A673 (cell line): Measurements from ENCODE around the gene CDKN2B. TPM values are rescaled to one million over a fixed set of nuclear protein-coding genes. Genes with fewer than 3 reads are reported as not detected.

ENCODE experiments used
- BruUV-seq: library from RNA; stranded (reverse); fragments of 400-500 nt; replicated peaks from 2 replicates; lab custom pipeline; 2021; lab: Mats Ljungman, UMichigan
- CTCF ChIA-PET: fragments of 300-600 bp; sonication (Branson Sonifier 250); formaldehyde crosslinking; loops from one replicate; lab custom pipeline; 2022; ENCODE audit warnings: antibody characterized with exemption; lab: Charles Lee
- POLR2A ChIA-PET: fragments of 300-600 bp; sonication (Branson Sonifier 250); formaldehyde crosslinking; loops from one replicate; lab custom pipeline; 2022; ENCODE audit warnings: antibody characterized with exemption; ENCODE audit not compliant: low non-redundant PET; lab: Charles Lee
- DNase-seq: peaks from one replicate; pipeline ENCODE4 v3.0.0-alpha.2; 2015; ENCODE audit warnings: low spot score
- H3K27ac ChIP-seq: fragments of 200-600 bp; sonication (generic); 2 replicates; pipeline ENCODE4 v1.5.1; 2016; ENCODE audit warnings: mixed run types, low read depth, mild to moderate bottlenecking, mixed read lengths, antibody characterized with exemption, low read length; ENCODE audit not compliant: poor library complexity, severe bottlenecking
- H3K27me3 ChIP-seq: fragments of 200-600 bp; sonication (generic); replicated peaks from 2 replicates; pipeline ENCODE4 v1.6.1; 2017; ENCODE audit warnings: mixed run types, low read depth, mild to moderate bottlenecking, mixed read lengths, antibody characterized with exemption, low read length; ENCODE audit not compliant: insufficient read depth, poor library complexity
- H3K36me3 ChIP-seq: fragments of 200-600 bp; sonication (generic); 2 replicates; pipeline ENCODE4 v1.6.1; 2016; ENCODE audit warnings: mixed run types, mild to moderate bottlenecking, mixed read lengths, antibody characterized with exemption, low read length; ENCODE audit not compliant: insufficient read depth, poor library complexity, severe bottlenecking
- H3K4me1 ChIP-seq: fragments of 200-600 bp; sonication (generic); 2 replicates; pipeline ENCODE4 v1.6.1; 2017; ENCODE audit warnings: mixed run types, mild to moderate bottlenecking, mixed read lengths, antibody characterized with exemption, low read length; ENCODE audit not compliant: insufficient read depth, poor library complexity, severe bottlenecking
- H3K4me3 ChIP-seq: fragments of 200-600 bp; sonication (generic); 2 replicates; pipeline ENCODE4 v1.5.1; 2016; ENCODE audit warnings: low read depth, mixed run types, mild to moderate bottlenecking, mixed read lengths, low read length; ENCODE audit not compliant: poor library complexity, severe bottlenecking
- H3K9me3 ChIP-seq: fragments of 200-600 bp; sonication (generic); 2 replicates; pipeline ENCODE4 v1.6.1; 2016; ENCODE audit warnings: mixed run types, low read depth, mild to moderate bottlenecking, mixed read lengths, antibody characterized with exemption, low read length; ENCODE audit not compliant: poor library complexity, severe bottlenecking
- CTCF ChIP-seq: fragments of 300-800, 200-600 bp; sonication (generic); conservative IDR thresholded peaks from 2 replicates; pipeline ENCODE4 v1.5.1; 2017; ENCODE audit warnings: low read depth, mild to moderate bottlenecking, antibody characterized with exemption, low read length, moderate library complexity, mixed read lengths
- EZH2 ChIP-seq: fragments of 200-600 bp; sonication (generic); IDR thresholded peaks from 2 replicates; pipeline ENCODE4 v1.6.1; 2017; ENCODE audit warnings: borderline replicate concordance, low read depth, mild to moderate bottlenecking, mixed read lengths, antibody characterized with exemption, low read length; ENCODE audit not compliant: poor library complexity, severe bottlenecking
- intact Hi-C: fragments of 100-400 bp; cut with micrococcal nuclease; formaldehyde crosslinking; loops from one replicate; pipeline ENCODE4 v1.10.0; 2022; ENCODE audit not compliant: unreplicated experiment
- total RNA-seq: library from RNA; stranded (reverse); gene quantifications from 2 replicates; pipeline ENCODE4 v1.2.3, GENCODE V29; 2021

The CDKN2B gene
- total RNA-seq, 1 experiment from 2014 or later: not detected

- H3K27me3 ChIP-seq: no peaks in the 10 kb centered on the region
- CTCF ChIA-PET: no interaction called here
Measured at GRCh38 chr9:21993893-21994555, 15.1 kb downstream of the CDKN2B start, which contains the start of gene CDKN2A. Gene CDKN2A, minus strand, starts transcription at chr9:21994392.

GRCh38 chr9:21993007-21993406 is 16.1 kb downstream of the CDKN2B start:
- no peak for DNase-seq
- no TSS peak for BruUV-seq
- no peaks in the 10 kb centered on the region for H3K4me1 ChIP-seq
- POLR2A ChIA-PET: no interaction called here
- TF ChIP-seq CTCF (no peak), EZH2 (no peak)
- CTCF ChIA-PET: no interaction called here
- H3K36me3 ChIP-seq: no peaks in the 10 kb centered on the region
- H3K27ac ChIP-seq: no peak overlapping the region
- intact Hi-C loops: no loop called here
- H3K9me3 ChIP-seq: no peaks in the 10 kb centered on the region
- H3K27me3 ChIP-seq: no peaks in the 10 kb centered on the region
- no peak overlapping the region for H3K4me3 ChIP-seq

More at GRCh38 chr9:21993893-21994555, 15.1 kb downstream of the CDKN2B start, which contains the start of gene CDKN2A:
- TF ChIP-seq CTCF (no peak), EZH2 (no peak)
- no peaks in the 10 kb centered on the region for H3K4me1 ChIP-seq
- no TSS peak for BruUV-seq
- no peaks in the 10 kb centered on the region for H3K9me3 ChIP-seq
- H3K36me3 ChIP-seq: no peaks in the 10 kb centered on the region
- no peak within 1 kb of the TSS for H3K27ac ChIP-seq
- no peak for DNase-seq
- intact Hi-C loops: no loop called here
- H3K4me3 ChIP-seq: no peak within 1 kb of the TSS
- POLR2A ChIA-PET: no interaction called here

GRCh38 chr9:21991072-21991959 is 17.8 kb downstream of the CDKN2B start:
- Histone ChIP-seq H3K27ac (no peak overlapping the region), H3K36me3 (no peaks in the 10 kb centered on the region), H3K27me3 (no peaks in the 10 kb centered on the region), H3K4me1 (no peaks in the 10 kb centered on the region), H3K9me3 (no peaks in the 10 kb centered on the region), H3K4me3 (no peak overlapping the region)
- TF ChIP-seq EZH2: no peak
- TF ChIP-seq CTCF: no peak
- ChIA-PET POLR2A (no interaction called here), CTCF (no interaction called here)
- intact Hi-C loops: no loop called here
- DNase-seq: no peak
- BruUV-seq: no TSS peak
